Measurements from ENCODE around the gene SH2D2A. TPM values are rescaled to one million over a fixed set of nuclear protein-coding genes. Genes with fewer than 3 reads are reported as not detected.
A peak's percentile ranks its signal among the peaks of the same experiment; 100 is the strongest.

SH2D2A gene
- total RNA-seq, 1 donor from 2014 or later: 3.5 TPM

DNA sequence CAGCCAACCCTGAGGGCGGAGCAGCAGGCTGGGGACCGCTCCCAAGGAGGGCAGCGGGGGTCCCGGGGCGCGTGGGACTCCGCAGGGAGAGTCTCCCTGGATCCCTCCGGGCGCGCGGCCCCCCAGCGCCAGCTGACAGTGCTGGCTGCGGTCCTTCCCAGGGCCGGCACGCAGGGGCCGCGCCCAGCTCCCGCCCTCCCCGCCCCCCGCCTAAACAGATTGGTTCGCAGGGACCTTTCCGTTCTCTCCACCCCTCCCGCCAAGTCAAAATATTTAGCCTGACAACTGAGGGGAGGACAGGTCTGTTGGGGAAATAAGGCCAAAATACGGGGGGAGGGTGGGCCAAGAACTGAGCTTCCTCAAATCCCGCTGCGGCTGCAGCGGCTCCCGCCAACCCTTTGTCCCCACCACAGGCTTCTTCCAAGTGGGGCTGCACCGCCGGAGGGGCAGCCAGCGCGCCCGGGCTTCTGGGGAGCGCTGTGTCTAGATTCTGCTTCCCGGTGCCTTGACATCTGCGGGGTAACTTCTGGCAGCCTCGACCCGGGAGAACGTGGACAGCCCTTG lies 42.4 kb upstream of the SH2D2A start, which contains the start of gene INSRR:
INSRR (minus strand) TSS at position 159 of the 564 bp plus-strand sequence. CDS start 496 bp downstream, outside the sequence.
- Histone ChIP-seq H3K27ac (no peak within 1 kb of the TSS), H3K4me1 (peaks cover 29% of the 10 kb centered on the region), H3K9me3 (no peaks in the 10 kb centered on the region), H3K4me3 (peak within 1 kb of the TSS; percentile 39), H3K36me3 (no peaks in the 10 kb centered on the region), H3K27me3 (ENCODE audit: low read depth) (peaks cover 70% of the 10 kb centered on the region)
- DNase-seq (no peak), ATAC-seq (no peak)
- intact Hi-C loops (cut with DNase I): no loop called here
- TF ChIP-seq, protein P1, sequence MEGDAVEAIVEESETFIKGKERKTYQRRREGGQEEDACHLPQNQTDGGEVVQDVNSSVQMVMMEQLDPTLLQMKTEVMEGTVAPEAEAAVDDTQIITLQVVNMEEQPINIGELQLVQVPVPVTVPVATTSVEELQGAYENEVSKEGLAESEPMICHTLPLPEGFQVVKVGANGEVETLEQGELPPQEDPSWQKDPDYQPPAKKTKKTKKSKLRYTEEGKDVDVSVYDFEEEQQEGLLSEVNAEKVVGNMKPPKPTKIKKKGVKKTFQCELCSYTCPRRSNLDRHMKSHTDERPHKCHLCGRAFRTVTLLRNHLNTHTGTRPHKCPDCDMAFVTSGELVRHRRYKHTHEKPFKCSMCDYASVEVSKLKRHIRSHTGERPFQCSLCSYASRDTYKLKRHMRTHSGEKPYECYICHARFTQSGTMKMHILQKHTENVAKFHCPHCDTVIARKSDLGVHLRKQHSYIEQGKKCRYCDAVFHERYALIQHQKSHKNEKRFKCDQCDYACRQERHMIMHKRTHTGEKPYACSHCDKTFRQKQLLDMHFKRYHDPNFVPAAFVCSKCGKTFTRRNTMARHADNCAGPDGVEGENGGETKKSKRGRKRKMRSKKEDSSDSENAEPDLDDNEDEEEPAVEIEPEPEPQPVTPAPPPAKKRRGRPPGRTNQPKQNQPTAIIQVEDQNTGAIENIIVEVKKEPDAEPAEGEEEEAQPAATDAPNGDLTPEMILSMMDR (IDR thresholded peaks at IDR 0.05): no peak

DNA sequence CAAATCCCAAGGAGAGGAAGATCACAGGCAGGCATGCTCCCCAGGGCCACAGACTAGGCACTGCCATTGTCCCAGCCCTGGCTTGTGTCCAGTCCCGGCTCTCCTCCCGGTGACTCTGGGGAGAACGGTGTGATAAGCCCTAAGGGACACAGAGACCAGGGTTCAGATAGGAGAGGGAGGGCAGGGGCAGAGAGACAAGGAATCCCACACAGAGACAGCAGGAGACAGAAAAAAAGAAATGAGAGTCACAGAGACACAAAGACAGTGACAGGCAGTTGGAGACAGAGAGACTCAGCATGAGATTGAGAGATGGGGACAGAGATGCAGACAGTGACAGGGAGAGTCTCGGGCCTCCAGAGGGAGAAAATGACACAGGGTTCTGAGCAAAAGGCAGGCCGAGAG lies 41.9 kb upstream of the SH2D2A start:
- ATAC-seq: no peak
- no peaks in the 10 kb centered on the region for H3K36me3 ChIP-seq
- peaks cover 70% of the 10 kb centered on the region for H3K27me3 ChIP-seq (ENCODE audit: low read depth)
- intact Hi-C loops (cut with DNase I): no loop called here
- no peak overlapping the region for H3K27ac ChIP-seq
- peak overlapping the region; percentile 39 for H3K4me3 ChIP-seq
- DNase-seq: no peak
- peaks cover 29% of the 10 kb centered on the region for H3K4me1 ChIP-seq
- H3K9me3 ChIP-seq: no peaks in the 10 kb centered on the region
- TF ChIP-seq, protein P1 (IDR thresholded peaks at IDR 0.05): no peak

DNA sequence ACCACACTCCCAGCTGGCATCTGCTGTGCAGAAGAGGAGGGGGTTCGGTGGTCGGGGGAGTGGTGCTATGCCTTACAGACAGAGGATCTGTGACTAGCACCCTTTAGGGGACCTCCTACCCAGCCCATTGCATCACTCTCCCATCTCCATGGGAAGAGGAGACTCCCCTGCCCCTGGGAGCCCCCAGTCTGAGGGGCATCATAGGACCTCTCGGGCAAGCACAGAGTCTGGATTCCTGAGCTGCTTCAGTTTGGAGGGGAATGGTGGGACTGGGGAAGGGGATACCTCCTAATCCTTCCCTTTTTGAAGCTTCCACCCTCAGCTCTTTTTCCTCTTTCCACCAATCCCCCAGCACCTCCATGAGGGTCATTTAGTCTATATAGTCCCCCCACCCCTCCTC lies 40.9 kb upstream of the SH2D2A start:
- no peak overlapping the region for H3K4me3 ChIP-seq
- H3K27ac ChIP-seq: no peak overlapping the region
- H3K4me1 ChIP-seq: peaks cover 29% of the 10 kb centered on the region
- H3K9me3 ChIP-seq: no peaks in the 10 kb centered on the region
- intact Hi-C loops (cut with DNase I): no loop called here
- DNase-seq: no peak
- peaks cover 64% of the 10 kb centered on the region for H3K27me3 ChIP-seq (ENCODE audit: low read depth)
- ATAC-seq: no peak
- TF ChIP-seq, protein P1 (IDR thresholded peaks at IDR 0.05): no peak
- no peaks in the 10 kb centered on the region for H3K36me3 ChIP-seq

DNA sequence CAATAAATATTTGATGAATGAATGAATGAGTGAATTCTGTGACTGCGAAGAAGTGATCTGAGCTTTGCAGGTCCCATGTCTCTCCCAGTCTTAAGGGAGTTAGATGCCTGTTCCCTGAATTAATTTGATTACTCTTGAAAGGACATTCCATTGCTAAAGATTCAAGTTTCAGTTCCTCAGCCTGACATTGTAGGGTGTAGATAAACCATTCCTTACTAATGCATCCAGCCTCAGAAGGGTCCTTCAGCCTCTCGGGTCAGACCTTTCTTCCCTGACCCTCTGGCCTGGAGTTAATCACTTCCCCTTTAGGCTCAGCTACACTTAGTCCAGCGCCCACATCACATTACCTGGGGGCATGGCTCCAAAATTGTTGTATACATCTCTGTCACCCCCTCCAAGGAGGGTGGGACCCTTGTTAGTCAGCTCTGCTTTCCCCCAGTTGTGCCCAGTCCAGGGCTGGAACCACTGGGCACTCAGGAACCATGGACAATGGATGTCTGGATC lies 39.7 kb upstream of the SH2D2A start:
- no peak for DNase-seq
- no peaks in the 10 kb centered on the region for H3K9me3 ChIP-seq
- peaks cover 29% of the 10 kb centered on the region for H3K4me1 ChIP-seq
- ATAC-seq: no peak
- H3K27ac ChIP-seq: no peak overlapping the region
- no peak overlapping the region for H3K4me3 ChIP-seq
- H3K27me3 ChIP-seq (ENCODE audit: low read depth): peaks cover 58% of the 10 kb centered on the region
- no peaks in the 10 kb centered on the region for H3K36me3 ChIP-seq
- TF ChIP-seq, protein P1 (IDR thresholded peaks at IDR 0.05): no peak
- intact Hi-C loops (cut with DNase I): no loop called here

DNA sequence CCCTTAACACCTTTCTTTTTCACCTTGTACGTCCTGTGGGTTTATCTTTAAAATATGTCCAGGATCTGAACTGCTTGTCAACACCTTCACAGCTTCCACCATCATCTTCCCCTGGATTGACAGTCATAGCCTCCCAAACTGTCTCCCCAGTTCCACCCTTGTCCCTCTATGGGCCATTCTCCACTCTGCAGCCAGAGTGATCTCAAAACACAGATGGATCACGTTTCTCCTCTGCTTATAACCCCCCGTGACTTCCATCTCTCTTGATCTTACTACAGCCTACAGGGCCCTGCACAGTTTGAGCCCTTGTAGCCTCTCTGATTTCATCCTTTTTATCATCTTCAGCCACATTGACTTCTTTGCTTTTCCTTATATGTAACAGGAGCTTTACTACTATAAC lies 38.0 kb upstream of the SH2D2A start:
- H3K36me3 ChIP-seq: no peaks in the 10 kb centered on the region
- ATAC-seq: no peak
- H3K4me3 ChIP-seq: no peak overlapping the region
- no peaks in the 10 kb centered on the region for H3K9me3 ChIP-seq
- no peak for DNase-seq
- H3K27me3 ChIP-seq (ENCODE audit: low read depth): peaks cover 48% of the 10 kb centered on the region
- H3K4me1 ChIP-seq: peaks cover 12% of the 10 kb centered on the region
- TF ChIP-seq, protein P1 (IDR thresholded peaks at IDR 0.05): no peak
- intact Hi-C loops (cut with DNase I): no loop called here
- H3K27ac ChIP-seq: no peak overlapping the region
